ENCODE data around the gene ZBTB25.
A peak's percentile ranks its signal among the peaks of the same experiment; 100 is the strongest.

The ZBTB25 gene

GRCh38 chr14:64504310-64504896 lies 765 bp upstream of the ZBTB25 start, which contains the start of gene ZBTB1:
ZBTB1 (plus strand) TSS chr14:64504770; CDS start chr14:64521505, 16,735 bp downstream.
- TF ChIP-seq CTCF (IDR thresholded peaks at IDR 0.05; ENCODE audit: insufficient read depth, missing control alignments) = no peak
- DNase-seq (ENCODE audit: insufficient read length, low spot score) (peak; percentile 27), FAIRE-seq (no peak)

- DNase-seq (ENCODE audit: insufficient read length, low spot score) = no peak
- no peak for TF ChIP-seq CTCF (IDR thresholded peaks at IDR 0.05; ENCODE audit: insufficient read depth, missing control alignments)
- FAIRE-seq = no peak
Measured at GRCh38 chr14:64502887-64503433, 678 bp downstream of the ZBTB25 start.

GRCh38 chr14:64502456-64502855 lies 1.2 kb downstream of the ZBTB25 start:
- FAIRE-seq (no peak), DNase-seq (ENCODE audit: insufficient read length, low spot score) (no peak)
- no peak for TF ChIP-seq CTCF (IDR thresholded peaks at IDR 0.05; ENCODE audit: insufficient read depth, missing control alignments)

- FAIRE-seq (no peak), DNase-seq (ENCODE audit: insufficient read length, low spot score) (no peak)
- no peak for TF ChIP-seq CTCF (IDR thresholded peaks at IDR 0.05; ENCODE audit: insufficient read depth, missing control alignments)
Measured at GRCh38 chr14:64501411-64502171, 2.0 kb downstream of the ZBTB25 start.

GRCh38 chr14:64500088-64500487 lies 3.5 kb downstream of the ZBTB25 start:
- FAIRE-seq = no peak
- TF ChIP-seq CTCF (IDR thresholded peaks at IDR 0.05; ENCODE audit: insufficient read depth, missing control alignments) = no peak
- DNase-seq (ENCODE audit: insufficient read length, low spot score) = no peak

- no peak for TF ChIP-seq CTCF (IDR thresholded peaks at IDR 0.05; ENCODE audit: insufficient read depth, missing control alignments)
- no peak for DNase-seq (ENCODE audit: insufficient read length, low spot score)
- FAIRE-seq = no peak
Measured at GRCh38 chr14:64496764-64497163, 6.9 kb downstream of the ZBTB25 start.

- no peak for DNase-seq (ENCODE audit: insufficient read length, low spot score)
- no peak for TF ChIP-seq CTCF (IDR thresholded peaks at IDR 0.05; ENCODE audit: insufficient read depth, missing control alignments)
- no peak for FAIRE-seq
Measured at GRCh38 chr14:64495252-64495651, 8.4 kb downstream of the ZBTB25 start.
